ENCODE measurements around the gene STK39.
A peak's percentile ranks its signal among the peaks of the same experiment; 100 is the strongest.
"Not testable (repeated sequence)": the region's sequence is repeated elsewhere in the genome, so short reads cannot be mapped to it uniquely, and the experiment has no call there.

Gene STK39

GRCh38 chr2:168247341-168248261 lies at the start of gene STK39:
Gene STK39, minus strand, starts transcription at chr2:168247595. Its CDS starts 160 bp downstream, at chr2:168247435.
- DNase-seq: peak; percentile 41

GRCh38 chr2:168295051-168295450 lies 47.7 kb upstream of the STK39 start:
- DNase-seq: no peak

- DNase-seq: no peak
Observed at GRCh38 chr2:168294409-168294808, 47.0 kb upstream of the STK39 start.

GRCh38 chr2:168293766-168294165 lies 46.4 kb upstream of the STK39 start:
- no peak for DNase-seq

GRCh38 chr2:168290391-168290790 lies 43.0 kb upstream of the STK39 start:
- DNase-seq: no peak

- no peak for DNase-seq
Observed at GRCh38 chr2:168289880-168290279, 42.5 kb upstream of the STK39 start.

GRCh38 chr2:168286535-168286934 lies 39.1 kb upstream of the STK39 start:
- DNase-seq: no peak

GRCh38 chr2:168278424-168278888 lies 31.1 kb upstream of the STK39 start:
- peak; percentile 67 for DNase-seq

- no peak for DNase-seq
Observed at GRCh38 chr2:168277276-168277675, 29.9 kb upstream of the STK39 start.

GRCh38 chr2:168272225-168272624 lies 24.8 kb upstream of the STK39 start:
- DNase-seq: no peak

GRCh38 chr2:168262926-168263325 lies 15.5 kb upstream of the STK39 start:
- not testable (repeated sequence) for DNase-seq

- DNase-seq: no peak
Observed at GRCh38 chr2:168256448-168256847, 9.1 kb upstream of the STK39 start.

- no peak for DNase-seq
Observed at GRCh38 chr2:168255866-168256265, 8.5 kb upstream of the STK39 start.

GRCh38 chr2:168255103-168255502 lies 7.7 kb upstream of the STK39 start:
- no peak for DNase-seq

GRCh38 chr2:168254158-168254935 lies 7.0 kb upstream of the STK39 start:
- no peak for DNase-seq

- DNase-seq: no peak
Observed at GRCh38 chr2:168253379-168253778, 6.0 kb upstream of the STK39 start.

- no peak for DNase-seq
Observed at GRCh38 chr2:168252976-168253375, 5.6 kb upstream of the STK39 start.

GRCh38 chr2:168246483-168247340 lies 683 bp downstream of the STK39 start:
- DNase-seq: no peak

- no peak for DNase-seq
Observed at GRCh38 chr2:168246072-168246482, 1.3 kb downstream of the STK39 start.

GRCh38 chr2:168245074-168245825 lies 2.1 kb downstream of the STK39 start:
- no peak for DNase-seq

- DNase-seq: no peak
Observed at GRCh38 chr2:168244318-168244717, 3.1 kb downstream of the STK39 start.

- DNase-seq: no peak
Observed at GRCh38 chr2:168243061-168243460, 4.3 kb downstream of the STK39 start.

All from NCI-H1436 treated with DMSO at 0.1 percent for 48 hours (cell line).